ENCODE results near the gene LPP.
"Not testable (repeated sequence)": the region's sequence is repeated elsewhere in the genome, so short reads cannot be mapped to it uniquely, and the experiment has no call there.

LPP gene

DNA sequence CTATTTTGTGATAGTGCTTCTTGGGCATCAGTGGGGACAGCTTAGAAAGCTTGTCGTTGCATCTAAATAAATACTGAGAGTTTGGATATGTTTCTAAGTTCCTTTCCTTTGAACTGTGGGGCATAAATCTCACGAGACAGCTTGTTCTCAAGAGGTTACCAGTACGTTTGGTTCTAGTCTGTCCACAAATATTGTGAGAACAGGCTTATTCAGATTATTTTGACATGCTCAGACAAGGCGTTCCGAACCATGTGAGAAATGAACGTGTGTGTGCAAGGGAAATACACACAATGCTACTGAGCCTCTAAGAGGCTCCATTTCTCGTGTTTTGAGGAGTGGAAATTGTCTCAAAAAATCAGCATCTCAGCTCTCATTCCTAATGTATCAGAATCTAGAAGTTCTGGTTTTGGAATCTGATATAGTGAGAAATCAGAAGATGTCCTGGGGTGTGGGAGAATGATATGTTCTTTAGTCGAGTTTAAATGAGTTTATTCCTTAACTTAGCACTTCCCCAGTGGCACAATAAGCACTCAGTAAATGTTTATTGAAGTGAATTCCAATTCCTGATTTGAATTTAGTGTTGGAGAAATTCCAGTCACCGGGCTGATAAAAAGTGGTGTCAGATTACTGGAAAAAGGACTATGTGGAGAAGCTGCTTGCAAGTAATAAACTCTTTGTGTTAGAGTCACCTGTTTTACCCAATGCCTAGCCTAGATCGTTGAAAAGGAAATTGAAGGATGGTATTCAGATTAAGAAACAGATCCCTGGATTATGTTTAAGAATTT lies 481.5 kb downstream of the LPP start:
- intact Hi-C loops (cut with DNase I) = no loop called here
- no peak for DNase-seq

DNA sequence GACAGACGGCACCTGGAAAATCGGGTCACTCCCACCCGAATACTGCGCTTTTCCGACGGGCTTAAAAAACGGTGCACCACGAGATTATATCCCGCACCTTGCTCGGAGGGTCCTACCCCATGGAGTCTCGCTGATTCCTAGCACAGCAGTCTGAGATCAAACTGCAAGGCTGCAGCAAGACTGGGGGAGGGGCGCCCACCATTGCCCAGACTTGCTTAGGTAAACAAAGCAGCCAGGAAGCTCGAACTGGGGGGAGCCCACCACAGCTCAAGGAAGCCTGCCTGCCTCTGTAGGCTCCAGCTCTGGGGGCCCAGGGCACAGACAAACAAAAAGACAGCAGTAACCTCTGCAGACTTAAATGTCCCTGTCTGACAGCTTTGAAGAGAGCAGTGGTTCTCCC lies 482.3 kb downstream of the LPP start:
- DNase-seq = peak in 1 of 10 donors; percentile 49

DNA sequence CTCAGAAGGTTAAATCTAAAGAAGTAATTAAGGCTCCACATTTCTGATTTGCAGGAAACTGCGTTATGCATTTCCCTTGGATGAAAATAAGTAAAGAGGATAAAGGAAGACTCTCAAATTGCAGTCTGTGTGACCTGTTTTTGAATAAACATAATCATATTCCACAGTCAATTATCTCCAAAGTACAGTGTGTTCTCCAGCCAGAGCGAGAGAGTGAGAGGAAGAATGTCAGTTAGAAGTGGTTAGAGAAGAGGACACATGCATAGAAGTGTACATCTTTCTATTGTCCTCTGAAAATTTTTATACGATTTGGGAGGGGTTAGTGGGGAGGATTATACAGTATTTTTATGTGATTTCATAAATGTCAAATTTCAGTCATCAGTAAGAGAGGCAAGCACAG lies 487.1 kb downstream of the LPP start:
- intact Hi-C loops (cut with DNase I) = no loop called here
- DNase-seq = no peak

More for the DNA sequence above, 482.3 kb downstream of the LPP start:
- intact Hi-C loops (cut with DNase I) = not testable (repeated sequence)

DNA sequence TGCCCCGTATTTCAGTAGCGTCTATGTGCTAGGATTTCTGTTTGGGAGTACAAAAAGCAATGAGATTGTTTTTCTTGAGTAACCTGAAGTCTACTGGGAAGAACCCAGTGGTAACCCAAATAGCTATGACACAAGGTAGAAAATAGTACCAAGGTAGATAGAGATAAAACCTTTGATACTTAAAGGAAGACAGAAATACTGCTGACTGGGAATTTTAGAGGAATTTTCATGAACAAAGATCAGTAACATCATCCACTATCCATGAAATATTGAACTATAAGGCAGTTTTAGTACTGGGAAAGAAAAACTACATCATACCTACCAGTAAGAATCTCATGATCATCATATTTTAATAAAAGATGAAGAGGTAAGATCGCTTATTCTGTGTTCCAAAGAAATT lies 489.8 kb downstream of the LPP start:
- no peak for DNase-seq
- intact Hi-C loops (cut with DNase I) = no loop called here

DNA sequence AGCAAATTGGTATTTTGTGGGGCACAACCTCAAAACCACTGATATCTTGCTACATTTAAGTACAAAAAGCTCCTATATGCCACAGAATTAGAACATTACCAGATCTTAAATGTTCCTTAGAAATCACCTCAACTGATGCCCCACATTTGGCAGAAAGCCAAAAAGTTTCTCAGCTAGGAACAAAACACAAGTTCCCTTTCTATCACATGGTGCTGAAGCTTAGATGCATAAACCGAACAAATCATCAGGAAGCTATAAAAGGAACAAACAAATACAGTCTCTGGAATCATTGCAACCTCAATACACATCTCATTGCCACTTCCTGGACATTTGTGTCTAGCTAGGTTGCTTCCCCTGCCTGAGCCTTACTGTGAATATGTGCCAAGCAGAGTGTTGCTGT lies 492.6 kb downstream of the LPP start:
- DNase-seq = no peak
- intact Hi-C loops (cut with DNase I) = no loop called here

DNA sequence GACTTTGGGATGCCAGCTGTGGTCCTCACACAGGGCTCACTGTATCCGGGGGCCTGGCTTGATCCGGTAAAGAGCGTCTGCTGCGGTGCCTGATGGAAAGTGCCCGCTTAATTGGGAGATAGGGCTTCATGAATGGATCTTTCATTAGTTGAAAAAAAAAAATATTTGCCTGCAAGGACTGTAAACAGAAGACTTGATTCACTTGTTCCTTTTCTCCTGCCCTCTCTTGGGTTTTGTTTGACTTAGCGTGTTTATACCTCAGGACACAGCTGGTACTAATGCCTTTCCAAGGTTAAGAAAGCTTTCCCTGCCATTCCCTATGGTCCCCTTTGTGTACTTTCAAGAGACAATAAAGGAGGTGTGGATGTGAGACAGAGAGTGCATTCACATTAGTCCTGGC lies 493.3 kb downstream of the LPP start:
- intact Hi-C loops (cut with DNase I) = no loop called here
- no peak for DNase-seq

DNA sequence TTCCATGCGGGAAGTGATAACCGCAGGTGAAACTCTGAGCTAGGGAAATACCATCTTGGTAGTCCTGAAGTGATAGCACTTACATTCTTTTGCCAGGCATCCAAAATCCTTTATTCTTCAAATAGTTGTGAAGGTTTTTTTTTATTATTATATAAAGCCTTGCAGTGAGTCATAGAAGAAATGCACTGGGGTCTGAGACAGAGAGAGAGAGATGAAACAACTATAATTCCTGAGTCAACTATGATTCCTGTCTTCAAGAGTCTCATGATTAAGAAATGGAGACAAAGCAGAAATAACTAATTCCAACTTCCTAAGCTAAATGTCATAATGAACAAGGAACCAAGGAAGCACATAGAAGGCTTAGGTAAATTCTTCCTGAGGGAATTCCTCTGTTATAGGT lies 495.6 kb downstream of the LPP start:
- intact Hi-C loops (cut with DNase I) = no loop called here
- DNase-seq = no peak

DNA sequence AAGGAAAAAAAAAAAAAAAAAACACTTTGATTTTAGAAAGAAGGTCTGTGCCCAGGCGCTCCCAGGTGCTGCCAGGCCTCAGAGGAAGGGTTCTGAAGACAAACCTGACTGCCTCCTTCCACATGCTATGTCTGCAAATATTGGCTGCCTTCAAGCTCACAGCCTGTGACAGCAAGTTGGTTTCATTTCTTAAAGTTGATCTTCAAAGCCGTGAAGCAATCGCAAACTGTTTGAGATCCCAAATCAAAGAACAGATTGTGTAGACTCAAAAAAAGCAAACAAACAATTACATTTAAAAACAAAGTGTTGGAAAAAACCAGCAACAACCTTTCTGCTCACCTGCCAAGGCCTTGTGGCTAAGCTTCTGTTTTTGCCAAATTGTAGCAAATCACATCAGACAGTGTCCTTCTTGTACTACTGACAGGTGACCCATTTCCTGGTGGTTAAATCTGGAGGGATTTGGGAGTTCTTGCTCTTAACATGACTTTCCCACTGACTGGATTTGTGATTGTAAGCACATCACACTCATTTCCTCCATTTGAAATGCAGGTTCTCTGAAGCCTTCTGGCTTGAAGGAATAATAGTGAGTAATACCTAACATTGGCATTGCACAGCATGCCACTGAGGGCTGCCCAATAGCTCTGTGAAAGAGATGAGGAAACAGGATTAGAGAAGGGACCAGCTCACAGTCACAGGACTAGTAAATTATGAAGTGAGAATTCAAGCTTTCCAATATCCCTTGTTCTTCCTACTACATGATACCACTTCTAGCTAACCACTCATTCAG lies 502.4 kb downstream of the LPP start:
- DNase-seq = no peak
- intact Hi-C loops (cut with DNase I) = no loop called here

DNA sequence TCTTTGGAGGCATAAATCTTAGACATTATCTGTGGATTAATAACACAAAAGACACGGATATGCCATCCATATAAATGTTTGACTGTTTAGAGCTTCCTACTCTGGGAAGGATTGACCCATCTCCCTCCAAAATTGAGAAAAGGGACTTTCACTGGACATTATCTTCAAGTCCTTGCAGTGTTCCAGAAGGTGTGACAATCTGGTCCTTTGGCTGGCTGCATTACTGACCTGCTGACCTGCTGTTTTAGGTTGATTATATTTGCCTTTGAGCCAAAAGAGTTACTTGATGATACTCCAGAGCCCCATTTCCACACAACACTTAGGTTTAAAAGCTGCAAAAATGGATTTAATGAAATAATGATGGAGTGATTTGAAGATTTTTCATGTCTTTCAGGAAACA lies 504.6 kb downstream of the LPP start:
- no peak for DNase-seq
- intact Hi-C loops (cut with DNase I) = no loop called here

DNA sequence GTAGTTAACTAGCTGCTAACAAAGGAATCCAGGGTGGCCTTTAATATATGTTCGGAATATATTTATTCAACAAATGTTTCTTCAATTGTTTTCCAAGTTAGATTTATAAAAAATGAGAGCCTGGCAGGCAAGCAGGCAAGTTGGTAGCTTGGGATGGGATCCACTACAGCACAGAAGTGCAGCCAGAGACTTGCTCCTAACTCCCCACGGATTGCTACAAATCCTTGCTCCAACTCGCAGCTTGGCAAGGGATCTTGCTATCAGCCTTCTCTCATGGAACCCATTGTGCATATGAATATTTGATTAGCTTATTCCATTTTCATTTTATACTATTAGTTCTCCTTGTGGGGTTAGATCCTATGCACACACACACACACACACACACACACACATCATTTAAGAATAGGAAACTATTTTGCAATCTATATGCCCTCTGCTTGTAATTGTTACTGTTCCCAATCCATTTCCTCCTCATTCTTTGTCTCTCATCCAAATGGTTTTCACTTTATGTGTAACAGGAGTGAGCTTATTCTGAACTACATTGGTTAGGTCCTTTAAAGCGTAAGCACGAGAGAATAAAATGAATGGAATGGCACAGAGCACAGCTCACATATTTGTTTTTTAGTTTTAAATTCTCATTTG lies 505.6 kb downstream of the LPP start:
- DNase-seq = no peak
- intact Hi-C loops (cut with DNase I) = no loop called here

DNA sequence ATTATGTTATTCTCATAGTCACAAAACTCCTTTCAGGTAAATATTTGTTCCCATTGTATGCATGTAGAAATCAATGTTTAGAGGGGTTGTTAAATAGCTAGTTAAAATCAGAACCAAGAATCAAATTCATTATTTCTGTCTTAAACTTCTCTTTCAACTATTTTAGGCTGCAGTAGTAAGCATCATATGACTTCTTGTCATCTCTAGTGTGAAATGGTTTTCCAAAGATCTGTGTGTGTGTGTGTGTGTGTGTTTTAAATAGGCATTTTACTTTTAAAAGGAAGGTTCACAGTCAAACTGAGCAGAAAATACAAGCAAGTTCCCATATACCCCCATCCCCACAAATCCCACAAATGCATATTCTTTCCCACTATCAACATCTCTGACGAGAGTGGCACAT lies 506.5 kb downstream of the LPP start:
- DNase-seq = no peak
- intact Hi-C loops (cut with DNase I) = no loop called here

DNA sequence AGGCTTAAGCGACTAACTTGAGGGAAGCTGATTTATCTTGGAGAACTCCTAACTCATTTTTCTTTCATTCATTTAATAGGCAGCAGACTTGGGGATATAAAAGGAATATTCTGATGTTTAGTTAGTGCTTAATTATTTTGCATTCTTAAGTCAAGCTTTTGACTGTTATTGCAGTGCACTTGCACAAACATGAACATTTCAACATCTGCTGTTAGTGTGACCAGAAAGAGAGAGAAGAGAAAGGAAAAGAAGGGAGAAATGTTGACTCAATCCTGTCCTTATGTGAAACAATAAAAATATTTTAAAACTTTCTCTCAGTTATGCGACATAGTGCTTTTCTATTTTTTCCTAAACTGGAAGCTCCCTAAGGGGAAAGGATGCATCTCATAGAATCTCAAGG lies 507.8 kb downstream of the LPP start:
- no peak for DNase-seq
- intact Hi-C loops (cut with DNase I) = no loop called here

DNA sequence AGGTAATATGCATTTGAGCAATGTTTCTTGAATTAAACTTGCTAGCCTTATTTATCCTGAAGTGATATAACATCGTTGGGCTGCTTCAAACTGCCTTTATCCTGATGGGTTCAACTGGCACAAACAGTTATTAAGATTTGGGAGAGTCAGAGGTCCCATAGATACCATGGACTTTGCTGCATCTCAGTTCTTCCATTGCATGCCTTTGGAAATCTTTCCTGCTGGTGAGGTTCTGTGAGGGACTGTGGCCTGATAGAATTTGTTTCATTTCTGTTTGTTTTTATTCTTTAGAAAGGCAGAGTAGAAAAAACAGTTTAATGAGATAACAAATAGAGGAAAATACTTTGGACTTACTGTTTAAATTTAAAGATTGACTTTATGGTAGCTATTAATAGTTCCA lies 508.3 kb downstream of the LPP start:
- no peak for DNase-seq
- intact Hi-C loops (cut with DNase I) = no loop called here

DNA sequence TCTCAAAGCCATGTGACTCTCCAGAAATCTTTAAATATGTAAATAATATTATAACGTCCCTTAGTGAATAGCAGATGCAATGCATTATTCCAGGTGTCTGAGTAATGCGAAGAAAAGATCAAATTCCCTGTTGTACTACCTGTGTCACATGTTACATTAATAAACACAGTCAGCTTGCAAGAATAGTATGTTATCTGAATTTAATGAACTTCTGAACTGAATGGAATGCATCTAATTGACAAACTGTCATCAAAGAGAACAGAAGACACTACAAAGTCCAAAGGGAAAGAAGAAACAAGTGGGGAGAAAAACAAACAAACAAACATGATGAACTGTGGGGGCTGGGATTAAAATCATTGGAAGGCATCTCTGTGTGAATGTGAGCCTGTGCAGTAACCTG lies 508.8 kb downstream of the LPP start:
- intact Hi-C loops (cut with DNase I) = no loop called here
- no peak for DNase-seq

DNA sequence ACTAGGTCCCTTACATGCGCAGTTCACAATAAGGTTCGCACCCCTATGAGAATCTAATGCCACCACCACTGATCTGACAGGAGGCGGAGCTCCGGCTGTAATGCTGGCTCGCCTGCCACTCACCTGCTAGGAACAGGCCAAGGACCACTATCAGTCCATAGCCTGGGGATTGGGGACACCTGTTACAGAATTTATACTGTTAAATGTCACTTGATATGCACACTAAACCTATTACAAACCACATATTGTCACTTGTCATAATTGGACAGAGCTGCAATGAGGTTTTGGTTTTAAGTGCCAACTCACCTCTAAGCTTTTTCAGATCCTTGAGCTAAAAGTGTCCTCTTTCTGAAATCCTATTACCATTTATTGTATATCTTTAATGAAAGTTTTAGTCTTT lies 509.9 kb downstream of the LPP start:
- DNase-seq = no peak
- intact Hi-C loops (cut with DNase I) = no loop called here

DNA sequence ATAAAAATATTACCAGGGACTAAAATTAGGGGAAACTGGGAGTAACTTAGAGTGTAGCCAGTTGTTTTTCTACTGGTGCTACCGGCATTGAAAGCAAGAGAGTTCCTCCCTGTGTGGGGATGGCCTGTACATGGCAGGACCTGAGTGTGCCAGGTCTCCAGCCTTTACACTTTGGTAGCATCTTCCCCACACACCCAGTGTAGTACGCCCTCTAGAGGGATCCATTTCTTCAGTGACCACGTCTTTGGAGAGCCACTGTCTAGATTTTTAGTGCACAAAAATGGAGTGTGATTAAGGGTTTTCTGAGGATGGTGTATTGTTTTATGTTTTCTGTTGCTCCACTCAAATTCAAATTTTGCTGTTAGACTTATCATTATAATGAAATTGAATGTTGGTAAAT lies 510.8 kb downstream of the LPP start:
- intact Hi-C loops (cut with DNase I) = no loop called here
- DNase-seq = no peak

DNA sequence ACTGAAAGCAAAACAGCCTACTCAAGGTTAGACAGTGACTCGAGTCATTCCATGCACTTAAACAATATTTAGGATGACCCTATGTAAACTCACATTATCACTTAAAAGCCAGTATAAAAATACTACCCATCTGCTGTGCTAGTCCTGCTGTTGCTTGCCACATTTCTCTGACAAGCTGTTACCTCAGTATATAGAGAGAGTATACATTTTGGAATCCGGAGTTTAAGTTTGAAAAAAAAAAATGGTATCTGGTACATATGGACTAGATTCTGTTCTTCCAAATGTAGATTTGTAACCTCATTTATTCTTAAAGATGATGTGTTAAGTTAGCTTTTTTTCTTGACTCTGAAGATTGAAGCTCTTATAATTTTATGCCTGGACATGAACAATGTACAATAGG lies 514.0 kb downstream of the LPP start:
- no peak for DNase-seq
- intact Hi-C loops (cut with DNase I) = no loop called here

DNA sequence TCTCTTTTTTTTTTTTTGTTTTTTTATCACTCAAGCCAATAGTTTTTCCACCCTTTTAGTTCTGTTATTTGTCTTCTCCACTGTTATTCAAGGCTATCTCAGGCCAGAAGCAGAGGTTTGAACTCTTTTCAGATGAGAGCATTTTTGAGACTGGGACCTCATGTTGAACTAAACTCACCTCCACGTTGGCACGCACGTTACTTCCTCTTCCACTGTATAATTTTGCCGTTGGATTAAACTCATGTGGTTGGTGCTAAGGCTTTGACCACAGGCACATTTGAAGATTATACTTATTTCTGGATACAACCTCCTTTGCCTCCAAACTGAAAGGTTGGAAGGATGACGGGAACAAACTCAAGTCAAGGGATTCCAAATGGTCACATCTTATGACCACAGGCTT lies 516.5 kb downstream of the LPP start:
- no peak for DNase-seq
- intact Hi-C loops (cut with DNase I) = no loop called here

DNA sequence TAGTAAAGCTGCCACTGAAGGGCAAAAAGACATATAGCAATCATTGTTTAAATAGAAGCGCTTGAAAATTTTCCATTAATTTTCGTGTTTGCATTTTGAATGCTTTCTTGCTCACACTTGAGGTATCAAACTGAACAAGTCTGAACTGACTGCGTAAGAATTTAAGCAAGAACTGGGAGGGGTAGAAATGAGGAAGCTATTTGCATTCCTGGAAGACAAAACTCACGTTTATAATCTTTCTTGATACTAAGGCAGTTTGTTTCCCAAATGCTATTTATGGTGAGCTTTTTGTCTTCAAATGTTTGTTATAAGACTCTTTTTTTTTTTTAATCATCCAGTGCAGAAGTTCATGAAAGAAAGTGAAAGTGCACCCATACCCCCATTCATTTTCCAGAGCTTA lies 518.0 kb downstream of the LPP start:
- no peak for DNase-seq
- intact Hi-C loops (cut with DNase I) = no loop called here

DNA sequence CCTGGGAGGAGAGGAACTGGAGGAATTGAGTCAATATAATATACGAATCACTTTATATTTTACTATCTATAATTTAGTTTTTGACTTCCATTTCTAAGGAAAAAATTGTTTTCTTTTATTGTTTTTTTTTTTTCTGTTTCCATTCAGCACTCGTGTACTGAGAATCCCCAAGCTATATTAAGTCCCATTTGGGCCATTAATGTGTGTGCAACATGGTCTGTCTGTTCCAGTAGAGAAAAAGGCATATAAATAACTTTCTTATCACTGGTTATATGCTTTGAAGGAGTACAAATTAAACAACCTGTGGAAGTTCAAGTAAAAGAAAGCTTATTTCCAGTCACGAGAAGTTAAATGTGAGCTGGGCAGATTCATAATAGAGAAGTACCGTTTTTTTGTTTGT lies 518.9 kb downstream of the LPP start:
- no peak for DNase-seq
- intact Hi-C loops (cut with DNase I) = no loop called here

DNA sequence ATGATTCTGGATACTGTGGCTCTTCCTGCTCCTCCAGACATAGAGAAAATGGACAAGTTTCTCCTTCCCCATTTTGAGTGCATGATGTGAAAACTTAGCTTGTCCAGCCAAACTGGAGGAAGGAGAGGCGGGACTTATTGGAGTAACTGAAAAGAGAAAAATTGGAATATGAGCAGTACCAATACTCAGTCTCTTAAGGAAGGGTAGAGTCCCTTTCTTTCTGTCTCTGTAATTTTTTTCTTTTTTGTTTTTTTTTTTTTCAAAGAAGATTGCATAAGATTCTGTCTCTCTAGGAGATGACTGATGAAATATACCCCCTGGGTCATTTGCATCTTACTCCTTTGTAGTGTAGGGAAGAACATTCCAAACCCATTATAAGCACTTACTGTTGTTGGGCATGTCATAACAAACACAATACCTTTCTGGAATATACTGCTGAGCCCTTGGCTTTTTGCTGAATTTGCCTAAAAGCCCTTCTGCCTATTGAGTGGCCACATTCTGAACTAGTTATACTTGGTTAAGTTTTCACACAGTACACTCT lies 519.8 kb downstream of the LPP start:
- DNase-seq = no peak
- intact Hi-C loops (cut with DNase I) = no loop called here

DNA sequence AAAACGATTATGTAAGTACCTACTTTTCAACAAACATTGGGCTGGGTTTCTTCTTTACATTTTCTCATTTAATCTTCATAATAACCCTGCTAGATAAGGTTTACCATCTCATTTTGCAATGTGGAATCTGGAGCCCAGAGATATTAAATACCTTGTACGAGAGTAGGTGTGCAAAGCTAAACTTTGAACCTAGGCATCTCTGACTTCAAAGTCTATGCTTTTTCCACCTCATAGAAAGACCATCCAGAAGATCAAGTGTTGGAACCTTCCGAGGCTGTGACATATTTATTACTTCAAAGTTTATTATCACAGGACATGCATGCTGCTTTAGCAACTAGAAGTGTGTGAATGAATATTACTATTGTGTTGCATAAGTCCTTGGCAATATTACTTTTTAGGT lies 520.6 kb downstream of the LPP start:
- intact Hi-C loops (cut with DNase I) = no loop called here
- no peak for DNase-seq

All from posterior cingulate gyrus (tissue), 11 donors.